ENCODE data around the gene AMELX.

AMELX gene

GRCh38 chrX:11261260-11261659 lies 32.0 kb upstream of the AMELX start:
- peak; percentile 76 for DNase-seq (ENCODE audit: low read depth)
- no peak overlapping the region for H3K4me3 ChIP-seq (ENCODE audit: control insufficient read depth, low read depth, low read length)
- TF ChIP-seq CTCF (conservative IDR thresholded peaks at IDR 0.05; ENCODE audit: control insufficient read depth, insufficient read depth, low read depth, low read length): no peak

- TF ChIP-seq CTCF (conservative IDR thresholded peaks at IDR 0.05; ENCODE audit: control insufficient read depth, insufficient read depth, low read depth, low read length): no peak
- no peak for DNase-seq (ENCODE audit: low read depth)
- no peak overlapping the region for H3K4me3 ChIP-seq (ENCODE audit: control insufficient read depth, low read depth, low read length)
Measured at GRCh38 chrX:11264925-11265324, 28.3 kb upstream of the AMELX start.

GRCh38 chrX:11265352-11265751 lies 27.9 kb upstream of the AMELX start:
- no peak overlapping the region for H3K4me3 ChIP-seq (ENCODE audit: control insufficient read depth, low read depth, low read length)
- DNase-seq (ENCODE audit: low read depth): no peak
- TF ChIP-seq CTCF (conservative IDR thresholded peaks at IDR 0.05; ENCODE audit: control insufficient read depth, insufficient read depth, low read depth, low read length): no peak

GRCh38 chrX:11266573-11267003 lies 26.6 kb upstream of the AMELX start:
- no peak for TF ChIP-seq CTCF (conservative IDR thresholded peaks at IDR 0.05; ENCODE audit: control insufficient read depth, insufficient read depth, low read depth, low read length)
- no peak overlapping the region for H3K4me3 ChIP-seq (ENCODE audit: control insufficient read depth, low read depth, low read length)
- no peak for DNase-seq (ENCODE audit: low read depth)

- peak; percentile 76 for DNase-seq (ENCODE audit: low read depth)
- TF ChIP-seq CTCF (conservative IDR thresholded peaks at IDR 0.05; ENCODE audit: control insufficient read depth, insufficient read depth, low read depth, low read length): no peak
- no peak overlapping the region for H3K4me3 ChIP-seq (ENCODE audit: control insufficient read depth, low read depth, low read length)
Measured at GRCh38 chrX:11267425-11267824, 25.8 kb upstream of the AMELX start.

GRCh38 chrX:11269006-11269405 lies 24.2 kb upstream of the AMELX start:
- no peak overlapping the region for H3K4me3 ChIP-seq (ENCODE audit: control insufficient read depth, low read depth, low read length)
- DNase-seq (ENCODE audit: low read depth): peak; percentile 25
- TF ChIP-seq CTCF (conservative IDR thresholded peaks at IDR 0.05; ENCODE audit: control insufficient read depth, insufficient read depth, low read depth, low read length): no peak

- no peak for TF ChIP-seq CTCF (conservative IDR thresholded peaks at IDR 0.05; ENCODE audit: control insufficient read depth, insufficient read depth, low read depth, low read length)
- no peak for DNase-seq (ENCODE audit: low read depth)
Measured at GRCh38 chrX:11269996-11270395, 23.2 kb upstream of the AMELX start.

More at GRCh38 chrX:11269996-11270395, 23.2 kb upstream of the AMELX start:
- H3K4me3 ChIP-seq (ENCODE audit: control insufficient read depth, low read depth, low read length): no peak overlapping the region
